Measurements from ENCODE around the gene MAGI2.

Gene MAGI2

DNA sequence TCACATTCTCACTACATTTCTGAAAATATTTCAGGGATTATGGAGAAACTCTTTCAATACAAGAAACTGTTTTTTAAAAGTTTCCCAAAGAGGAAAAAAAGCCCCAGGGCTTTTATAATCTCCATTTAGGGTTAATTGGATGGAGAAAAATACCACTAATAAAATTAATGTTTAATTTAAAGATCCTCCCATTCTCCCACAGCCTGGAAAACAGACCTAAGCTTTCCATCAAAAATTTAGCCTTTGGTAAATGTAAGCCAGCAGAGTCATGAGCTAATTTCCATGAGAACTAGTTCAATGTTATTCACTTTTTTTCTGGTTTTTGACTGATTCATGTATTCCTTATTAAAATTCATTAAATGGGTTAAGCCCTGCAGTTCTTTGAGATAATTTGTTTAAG lies 1246.2 kb downstream of the MAGI2 start:
- no peak overlapping the region for H3K27ac ChIP-seq (ENCODE audit: low read length)
- no peaks in the 10 kb centered on the region for H3K4me1 ChIP-seq (ENCODE audit: control insufficient read depth, low read depth, low read length)
- no peaks in the 10 kb centered on the region for H3K27me3 ChIP-seq (ENCODE audit: control insufficient read depth, insufficient read depth, low read length)
- H3K9ac ChIP-seq (ENCODE audit: low read length): no peak overlapping the region
- H3K36me3 ChIP-seq (ENCODE audit: control insufficient read depth, low read depth, low read length): no peaks in the 10 kb centered on the region
- H3K9me3 ChIP-seq (ENCODE audit: control insufficient read depth, low read depth, low read length): no peaks in the 10 kb centered on the region
- no peak overlapping the region for H3K4me3 ChIP-seq (ENCODE audit: low read length)

DNA sequence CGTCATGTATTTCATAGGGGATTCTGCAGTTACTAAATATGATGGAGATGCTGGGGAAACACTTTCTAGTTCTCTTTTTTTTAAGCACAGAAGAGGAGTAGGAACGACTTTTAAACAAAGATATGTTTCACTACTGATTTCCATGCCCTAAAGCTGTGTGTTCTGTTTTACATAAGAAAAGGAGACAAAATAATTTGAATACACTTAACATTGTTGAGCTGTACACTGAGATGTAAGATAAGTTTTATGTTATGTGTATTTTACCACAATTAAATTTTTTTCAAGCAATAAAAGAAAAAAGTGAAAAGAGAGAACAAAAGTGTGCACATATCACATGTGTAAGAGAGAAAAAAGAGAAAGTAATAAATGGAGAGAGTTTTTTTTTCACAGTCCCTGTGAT lies 1246.7 kb downstream of the MAGI2 start:
- Histone ChIP-seq H3K27ac (ENCODE audit: low read length) (no peak overlapping the region), H3K27me3 (ENCODE audit: control insufficient read depth, insufficient read depth, low read length) (no peaks in the 10 kb centered on the region), H3K9ac (ENCODE audit: low read length) (no peak overlapping the region), H3K4me3 (ENCODE audit: low read length) (no peak overlapping the region), H3K4me1 (ENCODE audit: control insufficient read depth, low read depth, low read length) (no peaks in the 10 kb centered on the region), H3K9me3 (ENCODE audit: control insufficient read depth, low read depth, low read length) (no peaks in the 10 kb centered on the region), H3K36me3 (ENCODE audit: control insufficient read depth, low read depth, low read length) (no peaks in the 10 kb centered on the region)

- Histone ChIP-seq H3K36me3 (ENCODE audit: control insufficient read depth, low read depth, low read length) (no peaks in the 10 kb centered on the region), H3K9ac (ENCODE audit: low read length) (no peak overlapping the region), H3K9me3 (ENCODE audit: control insufficient read depth, low read depth, low read length) (no peaks in the 10 kb centered on the region), H3K27me3 (ENCODE audit: control insufficient read depth, insufficient read depth, low read length) (no peaks in the 10 kb centered on the region), H3K4me1 (ENCODE audit: control insufficient read depth, low read depth, low read length) (no peaks in the 10 kb centered on the region), H3K4me3 (ENCODE audit: low read length) (no peak overlapping the region), H3K27ac (ENCODE audit: low read length) (no peak overlapping the region)
Observed at GRCh38 chr7:78203042-78203720, 1250.3 kb downstream of the MAGI2 start.

DNA sequence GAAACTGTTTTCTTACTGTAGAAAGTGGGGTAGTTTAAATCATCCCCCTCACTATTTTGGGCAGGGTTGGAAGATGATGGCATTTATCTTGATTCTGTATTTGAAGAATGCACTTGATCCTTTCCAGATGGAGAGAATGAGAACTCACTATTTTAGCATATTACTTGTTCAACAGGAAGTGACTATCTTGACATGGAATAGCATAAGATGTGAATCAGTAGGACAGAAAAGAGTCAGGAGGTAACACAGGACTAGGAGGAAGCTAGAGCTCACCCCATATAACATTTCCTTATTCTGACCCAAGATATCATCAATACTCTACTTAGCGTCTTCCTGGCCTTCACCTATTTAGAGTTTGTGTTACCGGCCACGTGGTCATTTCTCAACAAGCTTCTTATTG lies 1254.7 kb downstream of the MAGI2 start:
- no peaks in the 10 kb centered on the region for H3K36me3 ChIP-seq (ENCODE audit: control insufficient read depth, low read depth, low read length)
- H3K9me3 ChIP-seq (ENCODE audit: control insufficient read depth, low read depth, low read length): no peaks in the 10 kb centered on the region
- H3K4me1 ChIP-seq (ENCODE audit: control insufficient read depth, low read depth, low read length): no peaks in the 10 kb centered on the region
- H3K27me3 ChIP-seq (ENCODE audit: control insufficient read depth, insufficient read depth, low read length): no peaks in the 10 kb centered on the region
- no peak overlapping the region for H3K9ac ChIP-seq (ENCODE audit: low read length)
- no peak overlapping the region for H3K4me3 ChIP-seq (ENCODE audit: low read length)
- no peak overlapping the region for H3K27ac ChIP-seq (ENCODE audit: low read length)

DNA sequence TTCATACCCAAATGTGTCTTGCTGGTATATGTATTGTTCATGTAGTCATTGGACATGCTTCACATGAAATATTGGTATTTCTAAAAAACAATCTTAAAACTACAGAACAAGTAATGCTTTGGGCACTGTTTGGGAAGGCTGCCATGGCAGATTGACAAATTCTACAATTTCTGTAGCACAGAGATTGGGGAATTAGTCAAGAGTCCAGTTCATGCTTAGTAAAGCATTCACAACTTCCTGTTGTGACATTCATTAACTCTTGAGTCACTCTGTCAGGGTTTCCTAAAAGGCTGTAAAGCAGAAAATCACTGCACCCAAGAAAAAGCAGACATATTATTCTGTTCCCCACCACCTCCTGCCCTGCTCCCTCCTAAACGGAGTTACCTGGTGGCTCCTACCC lies 1256.0 kb downstream of the MAGI2 start:
- H3K27me3 ChIP-seq (ENCODE audit: control insufficient read depth, insufficient read depth, low read length): no peaks in the 10 kb centered on the region
- no peak overlapping the region for H3K4me3 ChIP-seq (ENCODE audit: low read length)
- no peaks in the 10 kb centered on the region for H3K9me3 ChIP-seq (ENCODE audit: control insufficient read depth, low read depth, low read length)
- H3K27ac ChIP-seq (ENCODE audit: low read length): no peak overlapping the region
- no peaks in the 10 kb centered on the region for H3K4me1 ChIP-seq (ENCODE audit: control insufficient read depth, low read depth, low read length)
- H3K36me3 ChIP-seq (ENCODE audit: control insufficient read depth, low read depth, low read length): no peaks in the 10 kb centered on the region
- no peak overlapping the region for H3K9ac ChIP-seq (ENCODE audit: low read length)

DNA sequence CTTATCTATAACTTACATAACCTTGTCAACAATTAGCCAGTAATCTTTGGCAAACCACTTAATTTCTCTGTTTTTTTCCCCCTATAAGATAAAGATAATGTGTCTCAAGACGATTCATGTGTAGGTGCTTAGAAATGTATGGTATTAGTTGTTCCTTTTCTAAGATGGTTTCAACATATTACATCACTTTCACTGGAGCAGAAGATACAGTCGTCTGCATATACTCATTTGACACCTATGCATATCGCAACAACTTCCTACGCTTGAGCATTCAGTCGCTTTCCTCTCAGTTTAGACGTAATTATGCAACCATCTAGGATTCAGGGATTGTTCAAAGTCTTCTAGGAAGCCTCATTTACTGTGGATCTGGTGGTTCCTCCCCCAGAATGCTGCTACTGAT lies 1258.2 kb downstream of the MAGI2 start:
- Histone ChIP-seq H3K9ac (ENCODE audit: low read length) (no peak overlapping the region), H3K27me3 (ENCODE audit: control insufficient read depth, insufficient read depth, low read length) (no peaks in the 10 kb centered on the region), H3K9me3 (ENCODE audit: control insufficient read depth, low read depth, low read length) (no peaks in the 10 kb centered on the region), H3K36me3 (ENCODE audit: control insufficient read depth, low read depth, low read length) (no peaks in the 10 kb centered on the region), H3K4me3 (ENCODE audit: low read length) (no peak overlapping the region), H3K4me1 (ENCODE audit: control insufficient read depth, low read depth, low read length) (no peaks in the 10 kb centered on the region), H3K27ac (ENCODE audit: low read length) (no peak overlapping the region)

- no peak overlapping the region for H3K9ac ChIP-seq (ENCODE audit: low read length)
- no peaks in the 10 kb centered on the region for H3K36me3 ChIP-seq (ENCODE audit: control insufficient read depth, low read depth, low read length)
- no peaks in the 10 kb centered on the region for H3K9me3 ChIP-seq (ENCODE audit: control insufficient read depth, low read depth, low read length)
- no peak overlapping the region for H3K4me3 ChIP-seq (ENCODE audit: low read length)
- no peak overlapping the region for H3K27ac ChIP-seq (ENCODE audit: low read length)
- no peaks in the 10 kb centered on the region for H3K4me1 ChIP-seq (ENCODE audit: control insufficient read depth, low read depth, low read length)
- H3K27me3 ChIP-seq (ENCODE audit: control insufficient read depth, insufficient read depth, low read length): no peaks in the 10 kb centered on the region
Observed at GRCh38 chr7:78194611-78195010, 1258.9 kb downstream of the MAGI2 start.

DNA sequence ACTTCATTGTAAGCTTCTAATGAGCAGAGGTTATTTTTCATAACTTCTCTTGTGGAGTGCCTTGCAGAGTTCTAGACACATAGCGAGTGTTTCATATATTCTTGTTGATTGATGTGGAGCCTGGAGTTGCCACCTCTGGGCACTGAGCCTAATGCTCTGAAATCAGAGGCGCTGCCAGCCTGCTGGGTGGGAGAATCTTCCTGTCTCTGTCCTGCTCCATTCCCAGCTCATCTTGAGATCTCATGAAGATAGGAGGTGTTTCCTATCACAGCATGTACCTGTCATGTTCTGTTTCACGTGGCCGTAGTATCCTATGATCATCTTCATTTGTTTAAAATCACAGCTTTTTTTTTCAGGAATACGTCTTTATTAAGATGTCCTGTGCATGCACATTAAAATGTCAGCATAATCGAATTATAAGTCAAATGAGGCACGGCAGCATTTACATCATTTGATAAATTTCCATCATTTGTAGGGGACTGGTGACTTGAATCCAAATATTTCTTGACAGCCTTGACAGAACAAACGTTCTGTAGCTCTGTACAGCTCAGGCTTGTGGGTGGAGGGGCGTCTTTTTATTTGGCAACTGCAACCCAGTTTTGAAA lies 1261.9 kb downstream of the MAGI2 start:
- no peak overlapping the region for H3K27ac ChIP-seq (ENCODE audit: low read length)
- no peak overlapping the region for H3K9ac ChIP-seq (ENCODE audit: low read length)
- H3K9me3 ChIP-seq (ENCODE audit: control insufficient read depth, low read depth, low read length): no peaks in the 10 kb centered on the region
- H3K36me3 ChIP-seq (ENCODE audit: control insufficient read depth, low read depth, low read length): no peaks in the 10 kb centered on the region
- H3K4me3 ChIP-seq (ENCODE audit: low read length): no peak overlapping the region
- H3K4me1 ChIP-seq (ENCODE audit: control insufficient read depth, low read depth, low read length): no peaks in the 10 kb centered on the region
- H3K27me3 ChIP-seq (ENCODE audit: control insufficient read depth, insufficient read depth, low read length): no peaks in the 10 kb centered on the region

- H3K27me3 ChIP-seq (ENCODE audit: control insufficient read depth, insufficient read depth, low read length): no peaks in the 10 kb centered on the region
- no peaks in the 10 kb centered on the region for H3K36me3 ChIP-seq (ENCODE audit: control insufficient read depth, low read depth, low read length)
Observed at GRCh38 chr7:78189762-78190161, 1263.7 kb downstream of the MAGI2 start.

GRCh38 chr7:78185149-78185745 lies 1268.2 kb downstream of the MAGI2 start:
- Histone ChIP-seq H3K27ac (ENCODE audit: low read length) (no peak overlapping the region), H3K27me3 (ENCODE audit: control insufficient read depth, insufficient read depth, low read length) (no peaks in the 10 kb centered on the region), H3K4me3 (ENCODE audit: low read length) (no peak overlapping the region), H3K36me3 (ENCODE audit: control insufficient read depth, low read depth, low read length) (no peaks in the 10 kb centered on the region), H3K9me3 (ENCODE audit: control insufficient read depth, low read depth, low read length) (no peaks in the 10 kb centered on the region), H3K9ac (ENCODE audit: low read length) (no peak overlapping the region), H3K4me1 (ENCODE audit: control insufficient read depth, low read depth, low read length) (no peaks in the 10 kb centered on the region)

More at GRCh38 chr7:78189762-78190161, 1263.7 kb downstream of the MAGI2 start:
- Histone ChIP-seq H3K4me1 (ENCODE audit: control insufficient read depth, low read depth, low read length) (no peaks in the 10 kb centered on the region), H3K4me3 (ENCODE audit: low read length) (no peak overlapping the region), H3K9me3 (ENCODE audit: control insufficient read depth, low read depth, low read length) (no peaks in the 10 kb centered on the region), H3K27ac (ENCODE audit: low read length) (no peak overlapping the region), H3K9ac (ENCODE audit: low read length) (no peak overlapping the region)

GRCh38 chr7:78184299-78184698 lies 1269.2 kb downstream of the MAGI2 start:
- Histone ChIP-seq H3K4me3 (ENCODE audit: low read length) (no peak overlapping the region), H3K27me3 (ENCODE audit: control insufficient read depth, insufficient read depth, low read length) (no peaks in the 10 kb centered on the region), H3K4me1 (ENCODE audit: control insufficient read depth, low read depth, low read length) (no peaks in the 10 kb centered on the region), H3K9ac (ENCODE audit: low read length) (no peak overlapping the region), H3K27ac (ENCODE audit: low read length) (no peak overlapping the region), H3K36me3 (ENCODE audit: control insufficient read depth, low read depth, low read length) (no peaks in the 10 kb centered on the region), H3K9me3 (ENCODE audit: control insufficient read depth, low read depth, low read length) (no peaks in the 10 kb centered on the region)

Data from iPS-18a (cell line).